Panc1 (cell line): ENCODE data around the gene SLCO4A1.

Experiments used
- TF ChIP-seq, protein P1 (sequence below): fragments of 450-650 bp; IDR thresholded peaks from 2 replicates; pipeline ENCODE4 v1.5.1; 2017; ENCODE audit warnings: mild to moderate bottlenecking
- TF ChIP-seq, protein P2 (sequence below), 2 experiments: IDR thresholded peaks; 2 replicates each; pipeline ENCODE4 v1.6.1; 2011 to 2012; ENCODE audit warnings: low read depth in 2 of 2, control low read depth in 1 of 2, low read length in 1 of 2, mild to moderate bottlenecking in 1 of 2, moderate library complexity in 1 of 2; ENCODE audit not compliant: insufficient read depth in 1 of 2

DNA sequence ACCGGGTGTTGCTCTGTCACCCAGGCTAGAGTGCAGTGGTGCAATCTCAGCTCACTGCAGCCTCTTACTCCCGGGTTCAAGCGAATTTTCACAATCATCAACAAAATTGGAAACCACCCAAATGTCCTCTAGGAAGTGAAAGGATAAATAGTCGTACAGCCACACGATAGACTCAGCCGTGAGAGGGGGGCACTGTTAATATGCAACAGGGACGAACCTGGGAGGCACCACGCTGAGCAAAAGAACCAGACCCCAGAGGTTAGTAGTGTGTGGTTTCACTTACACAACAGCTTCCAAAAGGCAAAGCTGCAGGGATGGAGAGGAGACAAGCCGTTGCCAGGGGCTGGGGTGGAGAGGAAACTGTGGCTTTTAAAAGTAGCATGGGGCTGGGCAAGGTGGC lies 36.2 kb downstream of the SLCO4A1 start:
- TF ChIP-seq, protein P1, sequence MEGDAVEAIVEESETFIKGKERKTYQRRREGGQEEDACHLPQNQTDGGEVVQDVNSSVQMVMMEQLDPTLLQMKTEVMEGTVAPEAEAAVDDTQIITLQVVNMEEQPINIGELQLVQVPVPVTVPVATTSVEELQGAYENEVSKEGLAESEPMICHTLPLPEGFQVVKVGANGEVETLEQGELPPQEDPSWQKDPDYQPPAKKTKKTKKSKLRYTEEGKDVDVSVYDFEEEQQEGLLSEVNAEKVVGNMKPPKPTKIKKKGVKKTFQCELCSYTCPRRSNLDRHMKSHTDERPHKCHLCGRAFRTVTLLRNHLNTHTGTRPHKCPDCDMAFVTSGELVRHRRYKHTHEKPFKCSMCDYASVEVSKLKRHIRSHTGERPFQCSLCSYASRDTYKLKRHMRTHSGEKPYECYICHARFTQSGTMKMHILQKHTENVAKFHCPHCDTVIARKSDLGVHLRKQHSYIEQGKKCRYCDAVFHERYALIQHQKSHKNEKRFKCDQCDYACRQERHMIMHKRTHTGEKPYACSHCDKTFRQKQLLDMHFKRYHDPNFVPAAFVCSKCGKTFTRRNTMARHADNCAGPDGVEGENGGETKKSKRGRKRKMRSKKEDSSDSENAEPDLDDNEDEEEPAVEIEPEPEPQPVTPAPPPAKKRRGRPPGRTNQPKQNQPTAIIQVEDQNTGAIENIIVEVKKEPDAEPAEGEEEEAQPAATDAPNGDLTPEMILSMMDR = no peak
- TF ChIP-seq, protein P2, sequence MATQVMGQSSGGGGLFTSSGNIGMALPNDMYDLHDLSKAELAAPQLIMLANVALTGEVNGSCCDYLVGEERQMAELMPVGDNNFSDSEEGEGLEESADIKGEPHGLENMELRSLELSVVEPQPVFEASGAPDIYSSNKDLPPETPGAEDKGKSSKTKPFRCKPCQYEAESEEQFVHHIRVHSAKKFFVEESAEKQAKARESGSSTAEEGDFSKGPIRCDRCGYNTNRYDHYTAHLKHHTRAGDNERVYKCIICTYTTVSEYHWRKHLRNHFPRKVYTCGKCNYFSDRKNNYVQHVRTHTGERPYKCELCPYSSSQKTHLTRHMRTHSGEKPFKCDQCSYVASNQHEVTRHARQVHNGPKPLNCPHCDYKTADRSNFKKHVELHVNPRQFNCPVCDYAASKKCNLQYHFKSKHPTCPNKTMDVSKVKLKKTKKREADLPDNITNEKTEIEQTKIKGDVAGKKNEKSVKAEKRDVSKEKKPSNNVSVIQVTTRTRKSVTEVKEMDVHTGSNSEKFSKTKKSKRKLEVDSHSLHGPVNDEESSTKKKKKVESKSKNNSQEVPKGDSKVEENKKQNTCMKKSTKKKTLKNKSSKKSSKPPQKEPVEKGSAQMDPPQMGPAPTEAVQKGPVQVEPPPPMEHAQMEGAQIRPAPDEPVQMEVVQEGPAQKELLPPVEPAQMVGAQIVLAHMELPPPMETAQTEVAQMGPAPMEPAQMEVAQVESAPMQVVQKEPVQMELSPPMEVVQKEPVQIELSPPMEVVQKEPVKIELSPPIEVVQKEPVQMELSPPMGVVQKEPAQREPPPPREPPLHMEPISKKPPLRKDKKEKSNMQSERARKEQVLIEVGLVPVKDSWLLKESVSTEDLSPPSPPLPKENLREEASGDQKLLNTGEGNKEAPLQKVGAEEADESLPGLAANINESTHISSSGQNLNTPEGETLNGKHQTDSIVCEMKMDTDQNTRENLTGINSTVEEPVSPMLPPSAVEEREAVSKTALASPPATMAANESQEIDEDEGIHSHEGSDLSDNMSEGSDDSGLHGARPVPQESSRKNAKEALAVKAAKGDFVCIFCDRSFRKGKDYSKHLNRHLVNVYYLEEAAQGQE (IDR thresholded peaks at IDR 0.05; ENCODE audit: insufficient read depth in 1 of 2, low read depth in 2 of 2, low read length in 1 of 2) = no peak
